Psoas muscle (tissue), 8 donors: ENCODE measurements around the gene CDHR3. TPM values are rescaled to one million over a fixed set of nuclear protein-coding genes. Genes with fewer than 3 reads are reported as not detected.

Experiments used
- ATAC-seq, 4 donors: fragments of 200-7000 bp; cut with Tn5 transposase; one replicate each; pipeline ENCODE4 v1.9.1; 2020; ENCODE audit warnings: moderate library complexity in 3 of 4, mild to moderate bottlenecking in 2 of 4
- DNase-seq, 2 donors: peaks; one replicate each; pipeline ENCODE4 v3.0.0-alpha.2; 2020
- H3K27ac ChIP-seq: fragments of 200-600 bp; one replicate; pipeline ENCODE4 v1.8.0; 2022
- H3K27me3 ChIP-seq, 3 donors: fragments of 200-600 bp in 1 of 3; one replicate each; pipeline versions ENCODE4 v1.6.1 to v1.8.0; 2013 to 2022; ENCODE audit warnings: low read length in 2 of 3, mild to moderate bottlenecking in 2 of 3, moderate library complexity in 1 of 3; ENCODE audit not compliant: insufficient read depth in 3 of 3
- H3K36me3 ChIP-seq, 2 donors: fragments of 200-600 bp in 1 of 2; one replicate each; pipeline versions ENCODE4 v1.6.1 to v1.8.0; 2013 to 2022; ENCODE audit warnings: low read depth in 1 of 2, mild to moderate bottlenecking in 1 of 2, moderate library complexity in 1 of 2; ENCODE audit not compliant: insufficient read depth in 1 of 2
- H3K4me1 ChIP-seq: fragments of 200-600 bp; one replicate; pipeline ENCODE4 v1.8.0; 2022
- H3K4me3 ChIP-seq: fragments of 200-600 bp; one replicate; pipeline ENCODE4 v1.8.0; 2022; ENCODE audit warnings: mild to moderate bottlenecking
- H3K9me3 ChIP-seq: fragments of 200-600 bp; one replicate; pipeline ENCODE4 v1.8.0; 2022
- WGBS, 3 donors: extraction: QIAGEN DNeasy Blood & Tissue Kit; methylation state at CpG; one replicate each; pipeline versions ENCODE4 v1.1.6 to v1.1.7; 2013; 5-methylcytosine and 5-hydroxymethylcytosine counted together
- intact Hi-C, 2 donors: fragments of 100-400 bp; cut with DNase I; formaldehyde crosslinking; loops; one replicate each; pipeline versions ENCODE4 v1.11.0 to v1.14.2; 2022
- polyA plus RNA-seq, 3 donors: library from polyadenylated mRNA; stranded (reverse); fragments of 200-250 nt; gene quantifications; one replicate each; pipeline ENCODE4 v1.2.3, GENCODE V29; 2013
- total RNA-seq, 4 donors: library from RNA; stranded (reverse); fragmentation: NEBNext Ultra II Directional in 2 of 4; extraction: Animal tissue kit (Norgen Biotek cat#: 25700) in 2 of 4; gene quantifications; one replicate each; pipeline versions ENCODE4 v1.2.1 to v1.2.4, GENCODE V29; 2021 to 2023
- TF ChIP-seq, protein P1 (sequence below): fragments of 200-600 bp; IDR thresholded peaks from one replicate; pipeline ENCODE4 v1.8.0; 2022; ENCODE audit warnings: antibody characterized with exemption
- donor health status: healthy with polysubstance abuse.
- donor health status: DM: no; HTN: no; CAD: no; lungs with moderate emphysema.
- donor health status: Bipolar disorder and iron deficiency.
- donor health status: healthy.
- donor health status: DM: yes; HTN: yes; CAD: no.
- donor health status: DM: no; HTN: no; CAD: no.
- donor health status: DM: no; HTN: no; CAD: no.
- donor health status: DM: yes; HTN: yes; CAD: no.

The CDHR3 gene
- total and polyA plus RNA-seq, 7 donors, result 0.30 to 1.7 (median 0.44) TPM

DNA sequence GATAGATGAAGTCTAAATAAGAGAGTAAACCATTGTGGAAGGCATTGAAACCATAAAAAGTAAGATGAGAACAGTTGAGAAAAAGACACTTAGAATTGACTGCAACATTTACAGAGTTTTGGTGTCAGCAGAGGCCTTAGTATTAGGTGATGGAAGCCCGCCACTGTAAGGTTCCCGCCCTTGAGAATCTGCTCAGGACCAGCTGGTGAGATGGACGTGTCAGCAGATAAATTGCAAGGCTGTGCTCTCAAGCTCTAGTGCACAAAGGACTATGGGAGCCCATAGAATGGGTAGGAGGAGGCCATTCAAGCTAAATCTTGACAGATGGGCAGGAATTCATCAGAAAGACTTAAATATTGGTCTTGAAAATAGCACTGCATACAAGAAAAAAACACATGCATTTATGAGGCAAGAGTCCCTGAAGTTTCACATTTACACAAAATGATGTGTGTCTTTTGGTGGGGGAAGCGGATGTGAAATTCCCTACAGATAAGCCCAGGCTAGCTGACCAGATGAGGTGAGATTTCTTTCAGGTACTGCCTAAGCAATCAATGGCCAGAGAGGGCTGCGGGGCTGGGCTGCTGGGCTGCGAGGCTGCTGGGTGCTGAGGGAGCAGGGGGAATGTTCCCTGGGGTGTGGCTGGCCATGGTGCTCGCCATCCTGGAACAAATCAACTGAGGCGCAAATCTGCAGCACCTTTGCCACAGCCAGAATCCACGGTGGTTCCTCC lies 106.6 kb downstream of the CDHR3 start:
- DNase-seq (no peak), ATAC-seq (no peak)
- intact Hi-C loops, result loop anchor here (5.0 to 10.0 kb wide), 2 partner anchors 43 to 215 kb away; partner anchors contain the start of genes SYPL1 (in 2 of the 2) and NAMPT (in 1 of the 2)
- no peaks in the 10 kb centered on the region for H3K9me3 ChIP-seq
- H3K36me3 ChIP-seq, result no peaks in the 10 kb centered on the region
- 64 to 72% (median 67%) methylated on average over 9 of the region's 9 CpGs for WGBS, 3 donors
- no peaks in the 10 kb centered on the region for H3K27me3 ChIP-seq
- TF ChIP-seq, protein P1, sequence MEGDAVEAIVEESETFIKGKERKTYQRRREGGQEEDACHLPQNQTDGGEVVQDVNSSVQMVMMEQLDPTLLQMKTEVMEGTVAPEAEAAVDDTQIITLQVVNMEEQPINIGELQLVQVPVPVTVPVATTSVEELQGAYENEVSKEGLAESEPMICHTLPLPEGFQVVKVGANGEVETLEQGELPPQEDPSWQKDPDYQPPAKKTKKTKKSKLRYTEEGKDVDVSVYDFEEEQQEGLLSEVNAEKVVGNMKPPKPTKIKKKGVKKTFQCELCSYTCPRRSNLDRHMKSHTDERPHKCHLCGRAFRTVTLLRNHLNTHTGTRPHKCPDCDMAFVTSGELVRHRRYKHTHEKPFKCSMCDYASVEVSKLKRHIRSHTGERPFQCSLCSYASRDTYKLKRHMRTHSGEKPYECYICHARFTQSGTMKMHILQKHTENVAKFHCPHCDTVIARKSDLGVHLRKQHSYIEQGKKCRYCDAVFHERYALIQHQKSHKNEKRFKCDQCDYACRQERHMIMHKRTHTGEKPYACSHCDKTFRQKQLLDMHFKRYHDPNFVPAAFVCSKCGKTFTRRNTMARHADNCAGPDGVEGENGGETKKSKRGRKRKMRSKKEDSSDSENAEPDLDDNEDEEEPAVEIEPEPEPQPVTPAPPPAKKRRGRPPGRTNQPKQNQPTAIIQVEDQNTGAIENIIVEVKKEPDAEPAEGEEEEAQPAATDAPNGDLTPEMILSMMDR, result no peak
- no peak overlapping the region for H3K4me3 ChIP-seq
- peak overlapping the region; percentile 56 for H3K27ac ChIP-seq
- peaks cover 20% of the 10 kb centered on the region for H3K4me1 ChIP-seq

DNA sequence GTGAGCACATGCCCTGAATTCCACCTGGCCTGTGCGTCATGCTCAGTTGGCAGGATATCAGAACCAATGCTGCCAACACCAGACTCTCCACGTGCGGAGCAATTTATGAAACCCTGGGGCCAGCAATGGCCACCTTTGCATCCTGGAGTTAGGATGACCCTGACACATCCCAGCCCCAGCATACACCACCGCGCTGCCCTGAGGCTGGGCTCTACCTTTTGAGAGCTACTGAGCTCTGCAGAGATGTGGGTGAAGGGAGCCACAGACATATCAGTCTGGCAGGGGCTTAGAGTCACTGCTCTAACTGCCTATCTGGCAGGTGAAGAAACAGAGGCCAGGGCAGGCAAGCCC lies 107.1 kb downstream of the CDHR3 start:
- 52 to 66% (median 63%) methylated on average over 5 of the region's 5 CpGs for WGBS, 3 donors
- no peak overlapping the region for H3K27ac ChIP-seq
- TF ChIP-seq, protein P1, result no peak
- H3K4me1 ChIP-seq, result peaks cover 20% of the 10 kb centered on the region
- H3K27me3 ChIP-seq, result no peaks in the 10 kb centered on the region
- H3K9me3 ChIP-seq, result no peaks in the 10 kb centered on the region
- intact Hi-C loops, result no loop called here
- peak in 3 of 4 donors; percentile 10 to 29 (median 22) for ATAC-seq
- no peak for DNase-seq
- no peaks in the 10 kb centered on the region for H3K36me3 ChIP-seq
- no peak overlapping the region for H3K4me3 ChIP-seq

DNA sequence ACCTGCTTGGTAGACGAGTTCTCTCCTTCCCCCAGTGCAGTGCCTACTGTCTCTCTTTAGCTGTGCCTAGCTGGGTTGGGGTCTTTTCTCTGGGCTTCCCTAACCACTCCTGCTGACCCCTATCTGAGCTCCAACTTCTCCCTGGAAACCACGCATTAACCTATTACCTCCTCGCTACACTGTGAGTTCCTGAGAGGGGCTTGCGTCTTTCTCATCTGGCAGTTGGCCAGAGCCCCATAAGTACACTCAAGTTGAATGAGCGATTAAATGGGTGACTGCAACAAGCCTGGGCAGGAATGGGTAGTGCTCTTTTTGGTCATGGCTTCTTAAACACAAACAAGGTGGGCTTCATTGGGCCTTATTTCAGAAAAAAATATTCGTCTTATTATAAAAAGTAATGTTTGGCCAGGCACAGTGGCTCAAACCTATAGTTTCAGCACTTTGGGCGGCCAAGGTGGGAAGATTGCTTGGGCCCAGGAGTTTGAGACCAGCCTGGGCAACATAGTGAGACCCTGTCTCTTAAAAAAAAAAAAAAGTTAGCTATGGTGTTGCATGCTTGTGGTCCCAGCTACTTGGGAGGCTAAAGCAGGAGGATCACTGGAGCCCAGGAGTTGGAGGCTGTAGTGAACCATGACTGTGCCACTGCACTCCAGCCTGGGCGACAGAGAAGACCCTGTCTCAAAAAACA lies 107.6 kb downstream of the CDHR3 start:
- H3K27me3 ChIP-seq, result no peaks in the 10 kb centered on the region
- 90 to 95% (median 94%) methylated on average over 8 of the region's 8 CpGs for WGBS, 3 donors
- H3K27ac ChIP-seq, result no peak overlapping the region
- peaks cover 16% of the 10 kb centered on the region for H3K4me1 ChIP-seq
- no peaks in the 10 kb centered on the region for H3K9me3 ChIP-seq
- ATAC-seq (no peak), DNase-seq (no peak)
- no peak overlapping the region for H3K4me3 ChIP-seq
- TF ChIP-seq, protein P1, result no peak
- H3K36me3 ChIP-seq, result no peaks in the 10 kb centered on the region
- intact Hi-C loops, result no loop called here

DNA sequence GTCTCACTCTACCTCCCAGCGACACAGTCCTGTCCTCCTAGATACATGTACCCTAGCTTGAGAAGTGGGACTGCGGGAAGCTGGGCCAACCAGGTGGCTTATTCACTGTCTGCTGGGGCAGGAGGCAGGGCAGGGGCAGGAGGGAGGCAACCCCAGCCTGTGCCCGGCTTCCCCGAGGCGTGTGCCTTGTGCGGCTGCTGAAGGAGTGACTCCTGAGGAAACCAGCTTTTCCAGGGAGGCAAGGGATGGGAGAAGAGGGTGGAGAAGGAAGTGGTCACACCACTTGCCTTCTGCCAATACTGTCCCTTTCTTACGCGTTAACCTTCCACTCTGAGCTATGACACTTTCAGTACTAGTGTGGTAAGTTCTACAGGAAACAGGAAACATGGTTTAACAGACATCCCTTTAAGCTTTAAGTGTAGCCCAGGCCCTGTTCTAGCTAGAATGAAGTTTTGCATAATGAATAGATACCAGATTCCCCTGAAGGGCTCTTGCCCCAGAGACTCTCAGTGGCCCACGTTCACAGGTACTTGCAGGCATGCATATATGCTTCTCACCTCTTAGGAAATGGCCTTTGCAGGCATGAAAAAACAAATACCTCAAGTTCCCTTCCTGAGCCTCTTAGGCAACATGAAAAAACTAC lies 108.4 kb downstream of the CDHR3 start:
- H3K27me3 ChIP-seq, result no peaks in the 10 kb centered on the region
- ATAC-seq (peak in 2 of 4 donors; percentile 21 to 46), DNase-seq (no peak)
- intact Hi-C loops, result no loop called here
- no peak overlapping the region for H3K4me3 ChIP-seq
- 68 to 74% (median 69%) methylated on average over 9 of the region's 9 CpGs for WGBS, 3 donors
- no peaks in the 10 kb centered on the region for H3K36me3 ChIP-seq
- peaks cover 11% of the 10 kb centered on the region for H3K4me1 ChIP-seq
- TF ChIP-seq, protein P1, result no peak
- no peaks in the 10 kb centered on the region for H3K9me3 ChIP-seq
- H3K27ac ChIP-seq, result peak overlapping the region; percentile 24
